LNCAP (cell line): Measurements from ENCODE around the gene BSND.
A peak's percentile ranks its signal among the peaks of the same experiment; 100 is the strongest.

Experiments used
- CTCF ChIP-seq: fragments of 450-650 bp; IDR thresholded peaks from 2 replicates; pipeline ENCODE4 v1.5.1; 2017; ENCODE audit warnings: mild to moderate bottlenecking

The BSND gene

DNA sequence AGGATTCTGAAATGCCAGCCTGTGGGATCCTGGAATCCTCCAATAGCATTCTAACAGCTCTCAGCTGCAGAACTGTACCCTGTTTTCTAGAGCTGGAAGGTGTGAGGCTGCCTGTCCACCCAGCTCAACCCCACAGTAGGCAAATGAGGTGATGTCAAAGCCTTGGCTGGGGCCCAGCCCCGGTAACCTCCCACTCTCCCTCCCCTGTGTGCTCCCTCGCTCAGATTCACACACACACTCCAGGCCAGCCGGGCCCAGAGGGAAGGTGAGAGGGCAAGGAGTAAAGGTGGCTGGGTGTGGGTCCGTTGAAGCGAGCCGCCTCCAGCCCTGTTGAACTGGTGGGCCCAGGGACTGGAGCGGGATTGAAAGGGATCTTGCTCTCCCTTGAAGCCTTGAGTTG, at the start of gene BSND:
Gene BSND, plus strand, starts transcription at position 257 of the 400 bp plus-strand sequence. CDS start 254 bp downstream, outside the sequence.
- TF ChIP-seq CTCF = no peak

DNA sequence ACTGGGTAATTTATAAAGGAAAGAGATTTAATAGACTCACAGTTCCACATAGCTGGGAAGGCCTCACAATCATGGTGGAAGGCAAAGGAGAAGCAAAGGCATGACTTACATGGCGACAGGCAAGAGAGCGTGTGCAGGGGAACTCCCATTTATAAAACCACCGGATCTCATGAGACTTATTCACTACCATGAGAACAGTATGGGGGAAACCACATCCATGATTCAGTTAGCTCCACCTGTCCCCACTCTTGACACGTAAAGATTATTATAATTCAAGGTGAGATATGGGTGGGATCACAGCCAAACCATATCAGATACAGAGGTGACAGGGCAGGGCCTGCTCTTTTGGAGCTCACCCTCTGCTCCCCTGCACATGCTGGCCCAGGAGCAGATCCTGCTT, 49.7 kb upstream of the BSND start:
- no peak for TF ChIP-seq CTCF

- TF ChIP-seq CTCF = no peak
Observed at GRCh38 chr1:54950006-54950368, 48.7 kb upstream of the BSND start.

DNA sequence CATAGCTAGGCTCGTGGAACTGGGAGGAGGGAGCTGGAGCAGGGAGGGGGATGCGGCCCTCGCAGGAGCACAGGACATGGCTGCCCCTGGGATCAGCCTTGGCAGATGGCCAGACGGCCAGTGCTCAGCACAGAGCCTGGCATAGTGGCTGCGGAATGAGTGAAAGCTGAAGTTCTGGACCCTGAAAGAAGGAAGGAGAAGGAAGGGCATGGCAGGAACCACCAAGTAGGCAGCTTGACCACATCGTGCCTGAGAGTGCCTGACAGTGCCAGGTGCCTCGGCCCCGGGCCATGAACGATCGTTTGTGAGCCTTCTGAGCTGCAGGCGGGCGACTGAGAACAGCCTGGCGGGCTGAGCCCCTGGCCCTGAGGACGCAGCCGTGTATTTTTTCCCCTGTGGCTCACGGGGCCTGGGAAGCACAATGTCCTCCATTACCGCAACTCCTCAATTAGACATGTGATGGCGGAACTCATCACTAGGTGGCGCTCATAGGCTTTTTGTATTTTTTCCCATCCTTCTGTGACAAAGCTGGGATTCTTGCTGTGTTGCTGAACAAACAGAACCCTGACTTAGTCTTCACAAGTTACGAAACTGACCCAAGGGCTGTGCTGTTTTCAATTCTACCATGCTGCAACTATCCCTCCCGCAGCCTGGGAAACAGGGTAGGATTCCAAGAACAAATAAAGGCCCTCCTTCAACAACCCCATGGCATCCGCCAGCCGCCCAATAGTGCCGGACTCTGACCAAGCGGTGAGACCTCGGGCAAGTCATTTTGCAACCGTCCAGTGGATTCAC, 48.2 kb upstream of the BSND start:
- peak; percentile 78 for TF ChIP-seq CTCF

DNA sequence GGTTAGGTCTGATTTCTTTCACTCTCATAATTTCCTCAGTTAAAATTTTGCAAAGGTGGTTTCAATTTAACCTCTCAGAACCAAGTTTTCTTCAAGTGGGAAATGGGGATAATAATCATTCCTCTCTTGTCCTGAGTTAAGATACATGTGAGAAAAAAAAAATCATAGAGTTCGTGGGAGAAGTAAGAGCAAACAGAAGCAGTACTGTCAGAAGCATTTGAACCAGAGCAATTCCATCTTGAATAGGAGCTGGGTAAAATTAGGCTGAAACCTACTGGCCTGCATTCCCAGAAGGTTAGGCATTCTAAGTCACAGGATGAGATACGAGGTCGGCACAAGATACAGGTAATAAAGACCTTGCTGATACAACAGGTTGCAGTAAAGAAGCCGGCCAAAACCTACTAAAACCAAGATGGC, 46.9 kb upstream of the BSND start:
- TF ChIP-seq CTCF = no peak

GRCh38 chr1:54952950-54953718, 45.6 kb upstream of the BSND start:
- TF ChIP-seq CTCF = no peak

- no peak for TF ChIP-seq CTCF
Observed at GRCh38 chr1:54953846-54954245, 44.9 kb upstream of the BSND start.
